Upper lobe of right lung (tissue), 1 donor: ENCODE results near the gene FUBP3. TPM values are rescaled to one million over a fixed set of nuclear protein-coding genes. Genes with fewer than 3 reads are reported as not detected.
A peak's percentile ranks its signal among the peaks of the same experiment; 100 is the strongest.

Source experiments
- ATAC-seq: fragments of 200-7000 bp; cut with Tn5 transposase; one replicate; pipeline ENCODE4 v1.9.1; 2020; ENCODE audit warnings: mild to moderate bottlenecking, moderate library complexity
- DNase-seq: peaks from one replicate; pipeline ENCODE4 v3.0.0-alpha.2; 2020
- H3K27ac ChIP-seq: fragments of 200-600 bp; one replicate; pipeline ENCODE4 v1.8.0; 2022
- H3K27me3 ChIP-seq: fragments of 200-600 bp; one replicate; pipeline ENCODE4 v1.8.0; 2022; ENCODE audit warnings: mild to moderate bottlenecking
- H3K36me3 ChIP-seq: fragments of 200-600 bp; one replicate; pipeline ENCODE4 v1.8.0; 2022
- H3K4me1 ChIP-seq: fragments of 200-600 bp; one replicate; pipeline ENCODE4 v1.8.0; 2022
- H3K4me3 ChIP-seq: fragments of 200-600 bp; one replicate; pipeline ENCODE4 v1.8.0; 2022; ENCODE audit warnings: mild to moderate bottlenecking
- H3K9me3 ChIP-seq: fragments of 200-600 bp; one replicate; pipeline ENCODE4 v1.8.0; 2022
- CTCF ChIP-seq: fragments of 200-600 bp; IDR thresholded peaks from one replicate; pipeline ENCODE4 v1.8.0; 2022; ENCODE audit warnings: antibody characterized with exemption
- intact Hi-C: fragments of 100-400 bp; cut with DNase I; formaldehyde crosslinking; loops from one replicate; pipeline ENCODE4 v1.11.0; 2022
- long read RNA-seq: library from polyadenylated mRNA; unstranded; transcript quantifications from one replicate; pipeline ENCODE4 v2.0.0, GENCODE V29; 2021
- total RNA-seq: library from RNA; stranded (reverse); fragmentation: NEBNext Ultra II Directional; extraction: Animal tissue kit (Norgen Biotek cat#: 25700); gene quantifications from one replicate; pipeline ENCODE4 v1.2.1, GENCODE V29; 2021
- donor health status: DM: no; HTN: yes; CAD: no; lungs with severe emphysema.

FUBP3 gene, protein sequence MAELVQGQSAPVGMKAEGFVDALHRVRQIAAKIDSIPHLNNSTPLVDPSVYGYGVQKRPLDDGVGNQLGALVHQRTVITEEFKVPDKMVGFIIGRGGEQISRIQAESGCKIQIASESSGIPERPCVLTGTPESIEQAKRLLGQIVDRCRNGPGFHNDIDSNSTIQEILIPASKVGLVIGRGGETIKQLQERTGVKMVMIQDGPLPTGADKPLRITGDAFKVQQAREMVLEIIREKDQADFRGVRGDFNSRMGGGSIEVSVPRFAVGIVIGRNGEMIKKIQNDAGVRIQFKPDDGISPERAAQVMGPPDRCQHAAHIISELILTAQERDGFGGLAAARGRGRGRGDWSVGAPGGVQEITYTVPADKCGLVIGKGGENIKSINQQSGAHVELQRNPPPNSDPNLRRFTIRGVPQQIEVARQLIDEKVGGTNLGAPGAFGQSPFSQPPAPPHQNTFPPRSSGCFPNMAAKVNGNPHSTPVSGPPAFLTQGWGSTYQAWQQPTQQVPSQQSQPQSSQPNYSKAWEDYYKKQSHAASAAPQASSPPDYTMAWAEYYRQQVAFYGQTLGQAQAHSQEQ
- 39.7 TPM for total RNA-seq
- long read RNA-seq, transcript FUBP3-204 (3 exons, 284 nt) = minor isoform, 5 of 143 reads
- long read RNA-seq, transcript FUBP3-201 (19 exons, 3,124 nt) = major isoform, 67 of 143 reads
- long read RNA-seq, partial matches to known transcripts = 11 of 143 reads
- long read RNA-seq, other reads (novel, unspliced or antisense) = 59 of 143 reads

DNA sequence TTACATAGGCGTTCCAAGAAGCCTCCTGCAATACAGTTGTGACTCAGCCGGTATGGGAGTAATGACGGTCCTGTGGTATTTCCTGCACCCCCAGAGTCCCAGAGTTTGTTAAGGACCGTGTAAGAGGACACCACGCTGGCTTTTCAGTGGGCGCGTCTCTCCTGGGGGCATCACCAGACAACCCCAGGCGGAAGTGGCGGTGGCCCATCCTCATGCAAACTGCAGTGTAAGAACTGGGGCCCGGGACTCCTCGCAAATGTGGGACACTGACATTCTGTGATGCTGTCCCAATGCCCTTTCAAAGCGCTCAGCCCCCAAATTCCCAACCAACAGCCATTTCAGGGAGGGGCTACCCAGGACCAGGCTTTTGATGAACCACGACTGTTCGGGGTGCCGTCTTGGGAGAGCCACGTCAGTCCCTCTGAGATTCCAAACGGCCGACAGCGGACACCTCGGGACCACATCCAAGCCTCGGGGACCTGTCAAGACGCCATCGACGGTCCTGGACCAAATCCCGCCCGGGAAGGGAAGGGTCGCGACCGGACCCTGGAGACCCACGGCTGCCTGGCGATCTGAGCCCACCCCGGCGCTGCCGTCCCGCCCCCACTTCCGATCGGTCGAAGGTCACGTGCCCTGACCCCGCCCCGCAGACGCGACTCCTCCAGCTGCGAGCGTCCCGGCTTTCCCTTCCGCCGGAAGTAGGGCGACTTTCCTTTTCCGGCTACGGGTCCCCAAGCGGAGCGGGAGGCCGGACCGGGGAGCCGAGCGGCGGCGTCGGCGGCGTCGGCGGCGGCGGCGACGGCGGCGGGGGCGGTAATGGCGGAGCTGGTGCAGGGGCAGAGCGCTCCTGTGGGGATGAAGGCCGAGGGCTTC lies at the start of gene FUBP3:
TSS of gene FUBP3 (plus strand) at position 713 of the 873 bp plus-strand sequence. CDS start at position 817, 104 bp downstream.
- Histone ChIP-seq H3K4me3 (peak within 1 kb of the TSS; percentile 94), H3K27ac (peak within 1 kb of the TSS; percentile 92), H3K27me3 (no peaks in the 10 kb centered on the region), H3K9me3 (no peaks in the 10 kb centered on the region), H3K36me3 (peaks cover 5% of the 10 kb centered on the region), H3K4me1 (peaks cover 36% of the 10 kb centered on the region)
- ATAC-seq (peak; percentile 99), DNase-seq (peak; percentile 97)
- intact Hi-C loops = no loop called here
- TF ChIP-seq CTCF = no peak

GRCh38 chr9:130530938-130531337 lies 48.4 kb upstream of the FUBP3 start:
- no peaks in the 10 kb centered on the region for H3K4me1 ChIP-seq
- no peak for DNase-seq
- H3K4me3 ChIP-seq = no peak overlapping the region
- no peak for TF ChIP-seq CTCF
- H3K27me3 ChIP-seq = peaks cover 26% of the 10 kb centered on the region
- no peak for ATAC-seq
- intact Hi-C loops = no loop called here
- no peaks in the 10 kb centered on the region for H3K9me3 ChIP-seq
- H3K36me3 ChIP-seq = no peaks in the 10 kb centered on the region
- H3K27ac ChIP-seq = no peak overlapping the region

DNA sequence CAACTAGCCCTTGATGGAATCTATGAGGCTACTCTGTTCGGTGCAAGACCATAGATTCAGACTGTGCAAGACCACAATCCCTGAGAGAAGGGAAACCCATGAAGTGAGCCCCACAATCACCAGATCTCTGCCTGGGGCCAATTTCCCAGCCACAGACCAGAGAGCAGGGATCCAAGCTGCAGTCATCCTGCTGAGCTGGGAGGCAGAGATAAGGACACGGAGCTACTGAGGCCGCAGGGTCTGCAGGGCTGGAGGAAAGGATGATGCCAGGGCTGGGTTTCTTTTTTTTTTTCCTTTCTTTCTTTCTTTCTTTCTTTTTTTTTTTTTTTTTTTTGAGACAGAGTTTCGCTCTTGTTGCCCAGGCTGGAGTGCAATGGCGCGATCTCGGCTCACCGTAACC lies 47.7 kb upstream of the FUBP3 start:
- H3K4me1 ChIP-seq = no peaks in the 10 kb centered on the region
- DNase-seq (no peak), ATAC-seq (no peak)
- intact Hi-C loops = no loop called here
- no peak overlapping the region for H3K4me3 ChIP-seq
- TF ChIP-seq CTCF = no peak
- no peak overlapping the region for H3K27ac ChIP-seq
- no peaks in the 10 kb centered on the region for H3K9me3 ChIP-seq
- H3K36me3 ChIP-seq = no peaks in the 10 kb centered on the region
- H3K27me3 ChIP-seq = peaks cover 33% of the 10 kb centered on the region

DNA sequence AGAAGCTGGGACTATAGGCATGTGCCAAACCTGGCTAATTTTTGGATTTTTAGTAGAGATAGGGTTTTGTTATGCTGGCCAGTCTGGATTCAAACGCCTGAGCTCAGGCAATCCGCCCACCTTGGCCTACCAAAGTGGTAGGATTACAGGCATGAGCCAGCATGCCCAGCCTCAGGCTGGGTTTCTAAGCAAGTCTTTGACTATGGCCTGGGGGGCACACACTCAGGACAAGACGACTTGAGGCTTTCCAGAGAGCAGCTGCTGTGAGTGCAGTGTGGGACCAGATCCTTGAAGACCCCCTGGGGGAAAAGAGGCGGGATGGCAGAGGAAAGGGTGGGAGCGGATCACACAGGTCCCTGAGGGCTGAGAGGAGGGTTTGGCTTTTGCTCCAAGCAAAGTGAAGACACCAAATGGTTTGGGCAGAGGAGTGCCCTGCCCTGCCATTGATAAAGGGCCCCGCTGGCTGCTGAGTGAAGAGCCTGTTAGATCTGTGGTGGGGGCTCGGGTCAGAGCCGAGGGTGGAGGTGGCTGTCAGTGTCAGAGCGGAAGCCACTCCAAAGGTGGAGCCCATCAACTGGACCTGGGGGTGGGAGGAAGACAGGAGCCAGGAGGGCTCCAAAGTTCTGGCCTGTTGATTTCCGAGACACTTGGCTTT lies 46.8 kb upstream of the FUBP3 start:
- Histone ChIP-seq H3K27me3 (peaks cover 42% of the 10 kb centered on the region), H3K27ac (no peak overlapping the region), H3K36me3 (no peaks in the 10 kb centered on the region), H3K9me3 (no peaks in the 10 kb centered on the region), H3K4me1 (peaks cover 3% of the 10 kb centered on the region), H3K4me3 (no peak overlapping the region)
- intact Hi-C loops = no loop called here
- DNase-seq = no peak
- TF ChIP-seq CTCF = no peak
- no peak for ATAC-seq

DNA sequence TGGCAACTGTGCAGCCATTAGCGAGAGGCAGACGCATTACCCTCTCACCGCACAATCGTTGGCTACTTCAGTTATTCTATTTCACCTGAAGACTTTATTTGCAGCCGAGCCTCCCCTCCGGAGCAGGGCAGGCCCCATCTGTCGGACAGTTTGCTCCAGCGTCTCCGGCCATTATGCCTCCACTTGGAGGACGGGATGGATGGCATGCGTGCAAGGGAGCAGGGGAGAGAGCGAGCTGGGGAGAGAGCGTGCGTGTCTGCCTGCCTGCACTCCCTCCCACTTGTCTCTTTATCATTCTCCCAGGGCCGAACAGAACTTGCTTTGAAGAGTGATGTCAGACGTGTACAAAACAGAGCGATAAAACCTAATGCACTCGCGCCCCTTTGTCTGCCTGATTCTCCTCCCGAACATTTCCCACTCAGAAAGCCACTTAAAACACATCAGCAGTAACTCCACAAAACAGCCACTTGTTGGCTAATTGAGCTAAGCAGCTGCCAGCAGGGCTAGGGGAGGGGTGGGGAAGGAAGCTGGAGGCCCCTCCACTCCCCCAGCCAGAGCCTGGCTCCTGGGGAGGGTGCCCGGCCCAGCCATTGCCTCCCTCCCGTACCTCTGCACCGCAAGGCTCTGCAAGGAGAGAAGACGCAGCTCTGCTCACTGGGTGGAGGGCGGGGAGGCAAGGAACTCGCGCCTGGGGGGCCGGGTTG lies 43.4 kb upstream of the FUBP3 start:
- Histone ChIP-seq H3K36me3 (no peaks in the 10 kb centered on the region), H3K9me3 (no peaks in the 10 kb centered on the region), H3K27me3 (peaks cover 72% of the 10 kb centered on the region), H3K27ac (no peak overlapping the region), H3K4me1 (peaks cover 3% of the 10 kb centered on the region), H3K4me3 (no peak overlapping the region)
- DNase-seq = no peak
- intact Hi-C loops = no loop called here
- no peak for TF ChIP-seq CTCF
- no peak for ATAC-seq
